Measurements from ENCODE around the gene MMP25. TPM values are rescaled to one million over a fixed set of nuclear protein-coding genes. Genes with fewer than 3 reads are reported as not detected.

MMP25 gene
- total RNA-seq, 1 donor from 2014 or later: 0.25 TPM

GRCh38 chr16:3059723-3060242 is 13.4 kb downstream of the MMP25 start:
- no peak for DNase-seq (ENCODE audit: extremely low spot score in 2 of 2)
- H3K4me3 ChIP-seq: peak overlapping the region; percentile 78 to 80
- intact Hi-C loops (cut with DNase I): loop anchor here (5.0 kb wide), 2 partner anchors 53 to 103 kb away; partner anchors contain the start of gene ZNF205
- H3K4me1 ChIP-seq: peaks cover 20% of the 10 kb centered on the region
- no peak for TF ChIP-seq POLR2A (IDR thresholded peaks at IDR 0.05)
- no peak for TF ChIP-seq CTCF (IDR thresholded peaks at IDR 0.05)
- TF ChIP-seq POLR2AphosphoS5 (IDR thresholded peaks at IDR 0.05; ENCODE audit: insufficient read depth in 1 of 2, low read depth in 1 of 2): no peak
- no peaks in the 10 kb centered on the region for H3K27me3 ChIP-seq
- no peaks in the 10 kb centered on the region for H3K9me3 ChIP-seq
- no peaks in the 10 kb centered on the region for H3K36me3 ChIP-seq
- H3K27ac ChIP-seq: peak overlapping the region; percentile 76

GRCh38 chr16:3060339-3061127 is 14.2 kb downstream of the MMP25 start:
- Histone ChIP-seq H3K27me3 (no peaks in the 10 kb centered on the region), H3K9me3 (no peaks in the 10 kb centered on the region), H3K4me1 (peaks cover 27% of the 10 kb centered on the region), H3K4me3 (no peak overlapping the region), H3K36me3 (no peaks in the 10 kb centered on the region), H3K27ac (no peak overlapping the region)
- TF ChIP-seq POLR2A (IDR thresholded peaks at IDR 0.05): no peak
- TF ChIP-seq POLR2AphosphoS5 (IDR thresholded peaks at IDR 0.05; ENCODE audit: insufficient read depth in 1 of 2, low read depth in 1 of 2): no peak
- TF ChIP-seq CTCF (IDR thresholded peaks at IDR 0.05): no peak
- no peak for DNase-seq (ENCODE audit: extremely low spot score in 2 of 2)
- intact Hi-C loops (cut with DNase I): no loop called here

- Histone ChIP-seq H3K27me3 (no peaks in the 10 kb centered on the region), H3K9me3 (no peaks in the 10 kb centered on the region), H3K27ac (no peak overlapping the region), H3K4me1 (peaks cover 34% of the 10 kb centered on the region), H3K36me3 (no peaks in the 10 kb centered on the region), H3K4me3 (no peak overlapping the region)
- TF ChIP-seq POLR2AphosphoS5 (IDR thresholded peaks at IDR 0.05; ENCODE audit: insufficient read depth in 1 of 2, low read depth in 1 of 2): no peak
- TF ChIP-seq POLR2A (IDR thresholded peaks at IDR 0.05): no peak
- no peak for TF ChIP-seq CTCF (IDR thresholded peaks at IDR 0.05)
- intact Hi-C loops (cut with DNase I): no loop called here
- DNase-seq (ENCODE audit: extremely low spot score in 2 of 2): no peak
Observed at GRCh38 chr16:3062553-3062952, 16.2 kb downstream of the MMP25 start.

GRCh38 chr16:3063625-3064386 is 17.4 kb downstream of the MMP25 start:
- H3K27me3 ChIP-seq: no peaks in the 10 kb centered on the region
- intact Hi-C loops (cut with DNase I): no loop called here
- no peak overlapping the region for H3K4me3 ChIP-seq
- no peaks in the 10 kb centered on the region for H3K9me3 ChIP-seq
- H3K4me1 ChIP-seq: peaks cover 23% of the 10 kb centered on the region
- H3K27ac ChIP-seq: no peak overlapping the region
- DNase-seq (ENCODE audit: extremely low spot score in 2 of 2): no peak
- no peaks in the 10 kb centered on the region for H3K36me3 ChIP-seq
- TF ChIP-seq CTCF (IDR thresholded peaks at IDR 0.05): no peak
- no peak for TF ChIP-seq POLR2AphosphoS5 (IDR thresholded peaks at IDR 0.05; ENCODE audit: insufficient read depth in 1 of 2, low read depth in 1 of 2)
- TF ChIP-seq POLR2A (IDR thresholded peaks at IDR 0.05): no peak
